ENCODE results near the gene AHNAK.

AHNAK gene

GRCh38 chr11:62494246-62494645, 52.4 kb downstream of the AHNAK start:
- Histone ChIP-seq H3K9me3 (ENCODE audit: control insufficient read depth, insufficient read depth, low read length) (no peaks in the 10 kb centered on the region), H3K4me1 (ENCODE audit: control insufficient read depth, insufficient read depth, low read length) (no peaks in the 10 kb centered on the region), H3K4me3 (ENCODE audit: low read depth, low read length) (no peak overlapping the region), H3K27me3 (ENCODE audit: control insufficient read depth, insufficient read depth, low read length) (no peaks in the 10 kb centered on the region), H3K9ac (ENCODE audit: low read depth, low read length) (no peak overlapping the region), H3K36me3 (ENCODE audit: control insufficient read depth, insufficient read depth, low read length) (no peaks in the 10 kb centered on the region)

GRCh38 chr11:62493801-62494200, 52.8 kb downstream of the AHNAK start:
- Histone ChIP-seq H3K27me3 (ENCODE audit: control insufficient read depth, insufficient read depth, low read length) (no peaks in the 10 kb centered on the region), H3K9ac (ENCODE audit: low read depth, low read length) (no peak overlapping the region), H3K36me3 (ENCODE audit: control insufficient read depth, insufficient read depth, low read length) (no peaks in the 10 kb centered on the region), H3K4me1 (ENCODE audit: control insufficient read depth, insufficient read depth, low read length) (no peaks in the 10 kb centered on the region), H3K4me3 (ENCODE audit: low read depth, low read length) (no peak overlapping the region), H3K9me3 (ENCODE audit: control insufficient read depth, insufficient read depth, low read length) (no peaks in the 10 kb centered on the region)

GRCh38 chr11:62492586-62492985, 54.0 kb downstream of the AHNAK start:
- H3K4me1 ChIP-seq (ENCODE audit: control insufficient read depth, insufficient read depth, low read length), result no peaks in the 10 kb centered on the region
- no peaks in the 10 kb centered on the region for H3K9me3 ChIP-seq (ENCODE audit: control insufficient read depth, insufficient read depth, low read length)
- no peak overlapping the region for H3K4me3 ChIP-seq (ENCODE audit: low read depth, low read length)
- H3K9ac ChIP-seq (ENCODE audit: low read depth, low read length), result no peak overlapping the region
- no peaks in the 10 kb centered on the region for H3K27me3 ChIP-seq (ENCODE audit: control insufficient read depth, insufficient read depth, low read length)
- no peaks in the 10 kb centered on the region for H3K36me3 ChIP-seq (ENCODE audit: control insufficient read depth, insufficient read depth, low read length)

GRCh38 chr11:62491571-62492329, 54.9 kb downstream of the AHNAK start:
- H3K4me1 ChIP-seq (ENCODE audit: control insufficient read depth, insufficient read depth, low read length), result no peaks in the 10 kb centered on the region
- no peak overlapping the region for H3K4me3 ChIP-seq (ENCODE audit: low read depth, low read length)
- no peak overlapping the region for H3K9ac ChIP-seq (ENCODE audit: low read depth, low read length)
- H3K9me3 ChIP-seq (ENCODE audit: control insufficient read depth, insufficient read depth, low read length), result no peaks in the 10 kb centered on the region
- H3K27me3 ChIP-seq (ENCODE audit: control insufficient read depth, insufficient read depth, low read length), result no peaks in the 10 kb centered on the region
- H3K36me3 ChIP-seq (ENCODE audit: control insufficient read depth, insufficient read depth, low read length), result no peaks in the 10 kb centered on the region

- Histone ChIP-seq H3K27me3 (ENCODE audit: control insufficient read depth, insufficient read depth, low read length) (no peaks in the 10 kb centered on the region), H3K9ac (ENCODE audit: low read depth, low read length) (no peak overlapping the region), H3K4me1 (ENCODE audit: control insufficient read depth, insufficient read depth, low read length) (no peaks in the 10 kb centered on the region), H3K4me3 (ENCODE audit: low read depth, low read length) (no peak overlapping the region), H3K9me3 (ENCODE audit: control insufficient read depth, insufficient read depth, low read length) (no peaks in the 10 kb centered on the region), H3K36me3 (ENCODE audit: control insufficient read depth, insufficient read depth, low read length) (no peaks in the 10 kb centered on the region)
Measured at GRCh38 chr11:62489204-62489603, 57.4 kb downstream of the AHNAK start.

GRCh38 chr11:62487738-62488551, 58.7 kb downstream of the AHNAK start:
- no peaks in the 10 kb centered on the region for H3K9me3 ChIP-seq (ENCODE audit: control insufficient read depth, insufficient read depth, low read length)
- no peaks in the 10 kb centered on the region for H3K36me3 ChIP-seq (ENCODE audit: control insufficient read depth, insufficient read depth, low read length)
- no peak overlapping the region for H3K4me3 ChIP-seq (ENCODE audit: low read depth, low read length)
- H3K4me1 ChIP-seq (ENCODE audit: control insufficient read depth, insufficient read depth, low read length), result no peaks in the 10 kb centered on the region
- no peak overlapping the region for H3K9ac ChIP-seq (ENCODE audit: low read depth, low read length)
- no peaks in the 10 kb centered on the region for H3K27me3 ChIP-seq (ENCODE audit: control insufficient read depth, insufficient read depth, low read length)

- H3K4me1 ChIP-seq (ENCODE audit: control insufficient read depth, insufficient read depth, low read length), result no peaks in the 10 kb centered on the region
- H3K27me3 ChIP-seq (ENCODE audit: control insufficient read depth, insufficient read depth, low read length), result no peaks in the 10 kb centered on the region
- no peaks in the 10 kb centered on the region for H3K36me3 ChIP-seq (ENCODE audit: control insufficient read depth, insufficient read depth, low read length)
- no peaks in the 10 kb centered on the region for H3K9me3 ChIP-seq (ENCODE audit: control insufficient read depth, insufficient read depth, low read length)
- H3K4me3 ChIP-seq (ENCODE audit: low read depth, low read length), result no peak overlapping the region
- H3K9ac ChIP-seq (ENCODE audit: low read depth, low read length), result no peak overlapping the region
Measured at GRCh38 chr11:62487136-62487535, 59.5 kb downstream of the AHNAK start.

- H3K9me3 ChIP-seq (ENCODE audit: control insufficient read depth, insufficient read depth, low read length), result no peaks in the 10 kb centered on the region
- no peaks in the 10 kb centered on the region for H3K27me3 ChIP-seq (ENCODE audit: control insufficient read depth, insufficient read depth, low read length)
- H3K36me3 ChIP-seq (ENCODE audit: control insufficient read depth, insufficient read depth, low read length), result no peaks in the 10 kb centered on the region
- H3K4me1 ChIP-seq (ENCODE audit: control insufficient read depth, insufficient read depth, low read length), result no peaks in the 10 kb centered on the region
- no peak overlapping the region for H3K4me3 ChIP-seq (ENCODE audit: low read depth, low read length)
- H3K9ac ChIP-seq (ENCODE audit: low read depth, low read length), result no peak overlapping the region
Measured at GRCh38 chr11:62484352-62484751, 62.3 kb downstream of the AHNAK start.

- Histone ChIP-seq H3K4me1 (ENCODE audit: control insufficient read depth, insufficient read depth, low read length) (no peaks in the 10 kb centered on the region), H3K27me3 (ENCODE audit: control insufficient read depth, insufficient read depth, low read length) (no peaks in the 10 kb centered on the region), H3K36me3 (ENCODE audit: control insufficient read depth, insufficient read depth, low read length) (no peaks in the 10 kb centered on the region), H3K9ac (ENCODE audit: low read depth, low read length) (no peak overlapping the region), H3K4me3 (ENCODE audit: low read depth, low read length) (no peak overlapping the region), H3K9me3 (ENCODE audit: control insufficient read depth, insufficient read depth, low read length) (no peaks in the 10 kb centered on the region)
Measured at GRCh38 chr11:62482753-62483152, 63.9 kb downstream of the AHNAK start.

GRCh38 chr11:62479631-62480201, 66.9 kb downstream of the AHNAK start:
- H3K36me3 ChIP-seq (ENCODE audit: control insufficient read depth, insufficient read depth, low read length), result no peaks in the 10 kb centered on the region
- H3K4me1 ChIP-seq (ENCODE audit: control insufficient read depth, insufficient read depth, low read length), result no peaks in the 10 kb centered on the region
- no peaks in the 10 kb centered on the region for H3K27me3 ChIP-seq (ENCODE audit: control insufficient read depth, insufficient read depth, low read length)
- no peak overlapping the region for H3K4me3 ChIP-seq (ENCODE audit: low read depth, low read length)
- H3K9ac ChIP-seq (ENCODE audit: low read depth, low read length), result no peak overlapping the region
- no peaks in the 10 kb centered on the region for H3K9me3 ChIP-seq (ENCODE audit: control insufficient read depth, insufficient read depth, low read length)

GRCh38 chr11:62477927-62478326, 68.7 kb downstream of the AHNAK start:
- H3K9ac ChIP-seq (ENCODE audit: low read depth, low read length), result no peak overlapping the region
- H3K27me3 ChIP-seq (ENCODE audit: control insufficient read depth, insufficient read depth, low read length), result no peaks in the 10 kb centered on the region
- H3K4me3 ChIP-seq (ENCODE audit: low read depth, low read length), result no peak overlapping the region
- H3K4me1 ChIP-seq (ENCODE audit: control insufficient read depth, insufficient read depth, low read length), result no peaks in the 10 kb centered on the region
- H3K9me3 ChIP-seq (ENCODE audit: control insufficient read depth, insufficient read depth, low read length), result no peaks in the 10 kb centered on the region
- H3K36me3 ChIP-seq (ENCODE audit: control insufficient read depth, insufficient read depth, low read length), result no peaks in the 10 kb centered on the region

Data from iPS-15b (cell line).